NCI-H1092 (cell line): ENCODE data around the gene GCNT1.
A peak's percentile ranks its signal among the peaks of the same experiment; 100 is the strongest.
"Not testable (repeated sequence)": the region's sequence is repeated elsewhere in the genome, so short reads cannot be mapped to it uniquely, and the experiment has no call there.

Experiments
- DNase-seq: peaks from one replicate; lab custom pipeline; 2025; lab: John Stamatoyannopoulos, UW

GCNT1 gene

GRCh38 chr9:76490249-76490990 is 31.4 kb downstream of the GCNT1 start:
- no peak for DNase-seq

GRCh38 chr9:76491056-76491455 is 32.1 kb downstream of the GCNT1 start:
- DNase-seq = not testable (repeated sequence)

- DNase-seq = not testable (repeated sequence)
Measured at GRCh38 chr9:76493496-76493895, 34.5 kb downstream of the GCNT1 start.

- DNase-seq = no peak
Measured at GRCh38 chr9:76500061-76500460, 41.1 kb downstream of the GCNT1 start.

- no peak for DNase-seq
Measured at GRCh38 chr9:76502746-76503145, 43.8 kb downstream of the GCNT1 start.

- DNase-seq = no peak
Measured at GRCh38 chr9:76510041-76510440, 51.1 kb downstream of the GCNT1 start.

- no peak for DNase-seq
Measured at GRCh38 chr9:76510446-76510845, 51.5 kb downstream of the GCNT1 start.

GRCh38 chr9:76512826-76513225 is 53.8 kb downstream of the GCNT1 start:
- DNase-seq = no peak

- no peak for DNase-seq
Measured at GRCh38 chr9:76516350-76516749, 57.4 kb downstream of the GCNT1 start.

- no peak for DNase-seq
Measured at GRCh38 chr9:76516871-76517270, 57.9 kb downstream of the GCNT1 start.

GRCh38 chr9:76519075-76519835 is 60.3 kb downstream of the GCNT1 start:
- no peak for DNase-seq

GRCh38 chr9:76521244-76521681 is 62.3 kb downstream of the GCNT1 start:
- DNase-seq = no peak

GRCh38 chr9:76521906-76522305 is 62.9 kb downstream of the GCNT1 start:
- peak; percentile 41 for DNase-seq

GRCh38 chr9:76523617-76524200 is 64.7 kb downstream of the GCNT1 start:
- DNase-seq = not testable (repeated sequence)

- no peak for DNase-seq
Measured at GRCh38 chr9:76525196-76525595, 66.2 kb downstream of the GCNT1 start.

- DNase-seq = no peak
Measured at GRCh38 chr9:76526026-76526425, 67.0 kb downstream of the GCNT1 start.

- DNase-seq = no peak
Measured at GRCh38 chr9:76528056-76528455, 69.1 kb downstream of the GCNT1 start.

- no peak for DNase-seq
Measured at GRCh38 chr9:76528642-76529190, 69.7 kb downstream of the GCNT1 start.

- DNase-seq = no peak
Measured at GRCh38 chr9:76529653-76530052, 70.7 kb downstream of the GCNT1 start.

- no peak for DNase-seq
Measured at GRCh38 chr9:76530458-76531110, 71.6 kb downstream of the GCNT1 start.

- no peak for DNase-seq
Measured at GRCh38 chr9:76531231-76531780, 72.3 kb downstream of the GCNT1 start.

GRCh38 chr9:76532877-76533276 is 73.9 kb downstream of the GCNT1 start:
- not testable (repeated sequence) for DNase-seq
